Astrocyte (in vitro differentiated cells and primary cell): ENCODE data around the gene LRRK1. TPM values are rescaled to one million over a fixed set of nuclear protein-coding genes. Genes with fewer than 3 reads are reported as not detected.

Source experiments
- DNase-seq: peaks from one replicate; pipeline ENCODE4 v3.0.0-alpha.2; 2010; ENCODE audit warnings: low read depth
- FAIRE-seq: peaks from 2 replicates; lab custom pipeline; 2011; peaks lifted over from hg19 to GRCh38; lab: Jason Lieb, UNC
- H2AFZ ChIP-seq: 2 replicates; pipeline ENCODE4 v1.6.0; 2012; ENCODE audit warnings: low read depth, low read length, inconsistent platforms
- H3K27ac ChIP-seq: 2 replicates; pipeline ENCODE4 v1.5.1; 2011; ENCODE audit warnings: low read depth, low read length, inconsistent platforms
- H3K27me3 ChIP-seq: 2 replicates; pipeline ENCODE4 v1.6.0; 2011; ENCODE audit warnings: low read length, inconsistent platforms; ENCODE audit not compliant: insufficient read depth
- H3K36me3 ChIP-seq: 2 replicates; pipeline ENCODE4 v1.5.1; 2011; ENCODE audit warnings: low read length, inconsistent platforms; ENCODE audit not compliant: insufficient read depth
- H3K4me1 ChIP-seq: 2 replicates; pipeline ENCODE4 v1.5.1; 2011; ENCODE audit warnings: low read length, inconsistent platforms; ENCODE audit not compliant: insufficient read depth
- H3K4me2 ChIP-seq: 2 replicates; pipeline ENCODE4 v1.6.0; 2012; ENCODE audit warnings: low read length, inconsistent platforms
- H3K4me3 ChIP-seq: 2 replicates; pipeline ENCODE4 v1.5.1; 2011; ENCODE audit warnings: low read depth, mild to moderate bottlenecking, low read length, inconsistent platforms; ENCODE audit not compliant: insufficient read depth
- H3K79me2 ChIP-seq: 2 replicates; pipeline ENCODE4 v1.6.0; 2012; ENCODE audit warnings: mild to moderate bottlenecking, low read length, inconsistent platforms; ENCODE audit not compliant: insufficient read depth
- H3K9ac ChIP-seq: 2 replicates; pipeline ENCODE4 v1.6.0; 2012; ENCODE audit warnings: mild to moderate bottlenecking, low read length, inconsistent platforms
- H3K9me3 ChIP-seq: 2 replicates; pipeline ENCODE4 v1.5.1; 2012; ENCODE audit warnings: low read depth, mild to moderate bottlenecking, low read length, inconsistent platforms; ENCODE audit not compliant: insufficient read depth
- H4K20me1 ChIP-seq: 2 replicates; pipeline ENCODE4 v1.6.0; 2012; ENCODE audit warnings: low read length, inconsistent platforms; ENCODE audit not compliant: insufficient read depth
- H3K27ac Mint-ChIP-seq: one replicate; pipeline ENCODE4 v1.8.0; 2021; ENCODE audit warnings: mild to moderate bottlenecking, mixed read lengths; ENCODE audit not compliant: unreplicated experiment
- H3K27me3 Mint-ChIP-seq: one replicate; pipeline ENCODE4 v1.8.0; 2021; ENCODE audit warnings: low read depth, mixed read lengths; ENCODE audit not compliant: unreplicated experiment
- H3K36me3 Mint-ChIP-seq: one replicate; pipeline ENCODE4 v1.8.0; 2021; ENCODE audit warnings: low read depth, mixed read lengths; ENCODE audit not compliant: unreplicated experiment
- H3K4me1 Mint-ChIP-seq: one replicate; pipeline ENCODE4 v1.8.0; 2021; ENCODE audit warnings: low read depth, mixed read lengths; ENCODE audit not compliant: unreplicated experiment
- H3K4me3 Mint-ChIP-seq: one replicate; pipeline ENCODE4 v1.8.0; 2021; ENCODE audit warnings: mild to moderate bottlenecking, moderate library complexity, mixed read lengths; ENCODE audit not compliant: unreplicated experiment
- H3K9me3 Mint-ChIP-seq: one replicate; pipeline ENCODE4 v1.8.0; 2021; ENCODE audit warnings: mild to moderate bottlenecking, mixed read lengths; ENCODE audit not compliant: unreplicated experiment
- CTCF ChIP-seq: IDR thresholded peaks from 2 replicates; pipeline ENCODE4 v1.5.1; 2011; ENCODE audit warnings: low read depth, mild to moderate bottlenecking, inconsistent platforms, low read length, moderate library complexity; ENCODE audit not compliant: insufficient read depth
- EZH2 ChIP-seq: IDR thresholded peaks from 2 replicates; pipeline ENCODE4 v1.6.1; 2012; ENCODE audit warnings: mild to moderate bottlenecking, low read length, inconsistent platforms; ENCODE audit not compliant: insufficient read depth
- total RNA-seq: library from RNA; stranded (reverse); gene quantifications from 2 replicates; pipeline ENCODE4 v1.2.1, GENCODE V29; 2021

The LRRK1 gene
- total RNA-seq, 1 donor from 2014 or later = 0.41 TPM

- Mint-ChIP-seq H3K36me3 (peaks cover 3% of the 10 kb centered on the region), H3K27ac (no peak overlapping the region), H3K9me3 (no peaks in the 10 kb centered on the region), H3K4me3 (no peak overlapping the region), H3K4me1 (peaks cover 4% of the 10 kb centered on the region), H3K27me3 (peaks cover 31% of the 10 kb centered on the region)
- DNase-seq = no peak
- H3K4me1 ChIP-seq = no peaks in the 10 kb centered on the region
- no peaks in the 10 kb centered on the region for H4K20me1 ChIP-seq
- no peaks in the 10 kb centered on the region for H3K9me3 ChIP-seq
- no peak overlapping the region for H2AFZ ChIP-seq
- H3K4me3 ChIP-seq = no peak overlapping the region
- TF ChIP-seq EZH2 (no peak), CTCF (no peak)
- no peaks in the 10 kb centered on the region for H3K27me3 ChIP-seq
- FAIRE-seq = no peak
- no peaks in the 10 kb centered on the region for H3K79me2 ChIP-seq
- no peak overlapping the region for H3K4me2 ChIP-seq
- H3K27ac ChIP-seq = no peak overlapping the region
- no peak overlapping the region for H3K9ac ChIP-seq
- no peaks in the 10 kb centered on the region for H3K36me3 ChIP-seq
Observed at GRCh38 chr15:101022876-101023275, 103.7 kb downstream of the LRRK1 start.

GRCh38 chr15:101023501-101024072 is 104.4 kb downstream of the LRRK1 start:
- Mint-ChIP-seq H3K9me3 (no peaks in the 10 kb centered on the region), H3K4me3 (no peak overlapping the region), H3K27me3 (peaks cover 35% of the 10 kb centered on the region), H3K27ac (no peak overlapping the region), H3K4me1 (peaks cover 4% of the 10 kb centered on the region), H3K36me3 (peaks cover 3% of the 10 kb centered on the region)
- FAIRE-seq (no peak), DNase-seq (no peak)
- H3K4me3 ChIP-seq = no peak overlapping the region
- TF ChIP-seq CTCF (no peak), EZH2 (no peak)
- no peaks in the 10 kb centered on the region for H3K79me2 ChIP-seq
- no peak overlapping the region for H3K9ac ChIP-seq
- no peaks in the 10 kb centered on the region for H3K27me3 ChIP-seq
- H3K9me3 ChIP-seq = no peaks in the 10 kb centered on the region
- H2AFZ ChIP-seq = no peak overlapping the region
- H3K27ac ChIP-seq = no peak overlapping the region
- H3K4me1 ChIP-seq = no peaks in the 10 kb centered on the region
- H3K36me3 ChIP-seq = no peaks in the 10 kb centered on the region
- no peak overlapping the region for H3K4me2 ChIP-seq
- H4K20me1 ChIP-seq = no peaks in the 10 kb centered on the region

- Mint-ChIP-seq H3K4me1 (peaks cover 4% of the 10 kb centered on the region), H3K4me3 (no peak overlapping the region), H3K27me3 (peaks cover 37% of the 10 kb centered on the region), H3K36me3 (peaks cover 3% of the 10 kb centered on the region), H3K9me3 (no peaks in the 10 kb centered on the region), H3K27ac (no peak overlapping the region)
- H3K4me3 ChIP-seq = no peak overlapping the region
- no peaks in the 10 kb centered on the region for H3K9me3 ChIP-seq
- no peak for FAIRE-seq
- H3K27me3 ChIP-seq = no peaks in the 10 kb centered on the region
- no peak overlapping the region for H3K27ac ChIP-seq
- H3K4me2 ChIP-seq = no peak overlapping the region
- no peaks in the 10 kb centered on the region for H3K36me3 ChIP-seq
- H3K4me1 ChIP-seq = no peaks in the 10 kb centered on the region
- no peak overlapping the region for H3K9ac ChIP-seq
- no peaks in the 10 kb centered on the region for H3K79me2 ChIP-seq
- H2AFZ ChIP-seq = no peak overlapping the region
- no peaks in the 10 kb centered on the region for H4K20me1 ChIP-seq
- peak; percentile 81 for DNase-seq
- no peak for TF ChIP-seq CTCF
- TF ChIP-seq EZH2 = no peak
Observed at GRCh38 chr15:101024073-101024695, 105.0 kb downstream of the LRRK1 start.
